H9 (cell line): ENCODE data around the gene MRPL54. TPM values are rescaled to one million over a fixed set of nuclear protein-coding genes. Genes with fewer than 3 reads are reported as not detected.

ENCODE experiments used
- DNase-seq: peaks from one replicate; pipeline ENCODE4 v3.0.0-alpha.2; 2017
- H2AFZ ChIP-seq: one replicate; pipeline ENCODE4 v1.6.1; 2013; ENCODE audit warnings: mild to moderate bottlenecking, low read length, control low read depth, moderate library complexity
- H2AK5ac ChIP-seq: 2 replicates; pipeline ENCODE4 v1.6.1; 2013; ENCODE audit warnings: low read length, control low read depth, mixed read lengths; ENCODE audit not compliant: insufficient read length
- H2BK120ac ChIP-seq: one replicate; pipeline ENCODE4 v1.6.1; 2013; ENCODE audit warnings: low read depth, mild to moderate bottlenecking, low read length, control low read depth, inconsistent platforms; ENCODE audit not compliant: poor library complexity, severe bottlenecking
- H2BK12ac ChIP-seq: 2 replicates; pipeline ENCODE4 v1.6.1; 2013; ENCODE audit warnings: low read length, control low read depth, mixed read lengths, low read depth; ENCODE audit not compliant: insufficient read length
- H2BK15ac ChIP-seq: 2 replicates; pipeline ENCODE4 v1.6.1; 2013; ENCODE audit warnings: low read depth, low read length, control low read depth
- H2BK20ac ChIP-seq: one replicate; pipeline ENCODE4 v1.6.1; 2013; ENCODE audit warnings: low read depth, mild to moderate bottlenecking, low read length, control low read depth, inconsistent platforms; ENCODE audit not compliant: poor library complexity, severe bottlenecking
- H2BK5ac ChIP-seq: 2 replicates; pipeline ENCODE4 v1.6.1; 2013; ENCODE audit warnings: low read length, control low read depth, mixed read lengths; ENCODE audit not compliant: insufficient read length
- H3K14ac ChIP-seq: 2 replicates; pipeline ENCODE4 v1.6.1; 2013; ENCODE audit warnings: low read length, control low read depth; ENCODE audit not compliant: insufficient read depth
- H3K18ac ChIP-seq: 2 replicates; pipeline ENCODE4 v1.6.1; 2013; ENCODE audit warnings: low read depth, mild to moderate bottlenecking, mixed read lengths, low read length, control low read depth; ENCODE audit not compliant: insufficient read length
- H3K23ac ChIP-seq: 2 replicates; pipeline ENCODE4 v1.6.1; 2013; ENCODE audit warnings: low read length, control low read depth, mixed read lengths, low read depth; ENCODE audit not compliant: insufficient read length
- H3K23me2 ChIP-seq: 2 replicates; pipeline ENCODE4 v1.6.1; 2013; ENCODE audit warnings: low read depth, mild to moderate bottlenecking, mixed read lengths, low read length, control low read depth; ENCODE audit not compliant: insufficient read length, poor library complexity, severe bottlenecking
- H3K27ac ChIP-seq: 2 replicates; pipeline ENCODE4 v1.5.1; 2013; ENCODE audit warnings: low read length, control low read depth, mixed read lengths, low read depth; ENCODE audit not compliant: insufficient read length
- H3K27me3 ChIP-seq: 2 replicates; pipeline ENCODE4 v1.6.1; 2013; ENCODE audit warnings: low read length, control low read depth, inconsistent platforms; ENCODE audit not compliant: insufficient read depth
- H3K4ac ChIP-seq: 2 replicates; pipeline ENCODE4 v1.6.1; 2013; ENCODE audit warnings: low read depth, mild to moderate bottlenecking, control low read depth, inconsistent platforms, low read length, moderate library complexity
- H3K4me1 ChIP-seq: 2 replicates; pipeline ENCODE4 v1.6.1; 2013; ENCODE audit warnings: low read length, control low read depth, inconsistent platforms; ENCODE audit not compliant: insufficient read depth
- H3K4me2 ChIP-seq: 2 replicates; pipeline ENCODE4 v1.6.1; 2013; ENCODE audit warnings: low read length, control low read depth, mixed read lengths; ENCODE audit not compliant: insufficient read length, insufficient read depth
- H3K56ac ChIP-seq: 2 replicates; pipeline ENCODE4 v1.6.1; 2013; ENCODE audit warnings: low read depth, mild to moderate bottlenecking, mixed read lengths, low read length, control low read depth; ENCODE audit not compliant: insufficient read length
- H3K79me1 ChIP-seq: 2 replicates; pipeline ENCODE4 v1.6.1; 2013; ENCODE audit warnings: low read depth, mild to moderate bottlenecking, moderate library complexity, low read length, control low read depth, inconsistent platforms; ENCODE audit not compliant: insufficient read depth, poor library complexity, severe bottlenecking
- H3K79me2 ChIP-seq: 2 replicates; pipeline ENCODE4 v1.6.1; 2013; ENCODE audit warnings: low read length, control low read depth, inconsistent platforms; ENCODE audit not compliant: insufficient read depth
- H3K9ac ChIP-seq: 2 replicates; pipeline ENCODE4 v1.6.1; 2013; ENCODE audit warnings: low read length, control low read depth, mixed read lengths; ENCODE audit not compliant: insufficient read length; ENCODE audit errors: extremely low read depth
- H3K9me3 ChIP-seq: one replicate; pipeline ENCODE4 v1.6.1; 2013; ENCODE audit warnings: low read depth, low read length, inconsistent platforms; ENCODE audit not compliant: control insufficient read depth
- H3T11ph ChIP-seq: one replicate; pipeline ENCODE4 v1.6.1; 2013; ENCODE audit warnings: mild to moderate bottlenecking, low read length, control low read depth, inconsistent platforms
- H4K20me1 ChIP-seq: one replicate; pipeline ENCODE4 v1.6.1; 2013; ENCODE audit not compliant: control insufficient read depth, insufficient read length, insufficient read depth
- H4K5ac ChIP-seq: 2 replicates; pipeline ENCODE4 v1.6.1; 2013; ENCODE audit warnings: low read depth, mild to moderate bottlenecking, mixed read lengths, low read length, control low read depth; ENCODE audit not compliant: insufficient read length
- H4K8ac ChIP-seq: replicated peaks from 2 replicates; pipeline ENCODE4 v1.6.1; 2013; ENCODE audit warnings: low read length, control low read depth, mixed read lengths, low read depth; ENCODE audit not compliant: insufficient read length
- H4K91ac ChIP-seq: 2 replicates; pipeline ENCODE4 v1.6.1; 2013; ENCODE audit warnings: low read depth, mild to moderate bottlenecking, moderate library complexity, mixed read lengths, low read length, control low read depth; ENCODE audit not compliant: insufficient read length
- H3K27ac Mint-ChIP-seq, 3 experiments: 2 replicates in 2 of 3; 3 replicates in 1 of 3; pipeline ENCODE4 v1.8.0; 2020 to 2021; ENCODE audit warnings: mixed read lengths in 3 of 3, mild to moderate bottlenecking in 1 of 3, moderate library complexity in 1 of 3
- H3K27me3 Mint-ChIP-seq: 2 replicates; pipeline ENCODE4 v1.8.0; 2021; ENCODE audit warnings: low read depth, mild to moderate bottlenecking, moderate library complexity, mixed read lengths
- H3K36me3 Mint-ChIP-seq, 3 experiments: 2 replicates in 2 of 3; 3 replicates in 1 of 3; pipeline ENCODE4 v1.8.0; 2020 to 2021; ENCODE audit warnings: low read depth in 3 of 3, mixed read lengths in 3 of 3; ENCODE audit not compliant: insufficient read depth in 1 of 3
- H3K4me1 Mint-ChIP-seq, 2 experiments: 2 replicates each; pipeline ENCODE4 v1.8.0; 2020; ENCODE audit warnings: mixed read lengths in 2 of 2
- H3K4me3 Mint-ChIP-seq, 2 experiments: 2 replicates in 1 of 2; 3 replicates in 1 of 2; pipeline ENCODE4 v1.8.0; 2020 to 2021; ENCODE audit warnings: mild to moderate bottlenecking in 2 of 2, mixed read lengths in 2 of 2, moderate library complexity in 1 of 2
- H3K9me3 Mint-ChIP-seq, 2 experiments: 2 replicates in 1 of 2; 3 replicates in 1 of 2; pipeline ENCODE4 v1.8.0; 2020; ENCODE audit warnings: mild to moderate bottlenecking in 2 of 2, mixed read lengths in 2 of 2, moderate library complexity in 1 of 2
- CTCF ChIP-seq: fragments of 200-600 bp; sonication (generic); conservative IDR thresholded peaks from 3 replicates; pipeline ENCODE4 v1.8.0; 2021; ENCODE audit warnings: antibody characterized with exemption, mild to moderate bottlenecking
- WGBS: extraction: QIAGEN DNeasy Blood & Tissue Kit; methylation state at CpG from one replicate; pipeline ENCODE4 v1.1.7; 2013; ENCODE audit warnings: missing lambda C conversion rate, low lambda C conversion rate, mixed read lengths; ENCODE audit not compliant: insufficient read length; ENCODE audit errors: extremely low coverage; 5-methylcytosine and 5-hydroxymethylcytosine counted together
- total RNA-seq: library from RNA; stranded (reverse); gene quantifications from 2 replicates; pipeline ENCODE4 v1.2.1, GENCODE V29; 2021

MRPL54 gene
- total RNA-seq, 1 experiment from 2014 or later: 60.0 TPM

DNA sequence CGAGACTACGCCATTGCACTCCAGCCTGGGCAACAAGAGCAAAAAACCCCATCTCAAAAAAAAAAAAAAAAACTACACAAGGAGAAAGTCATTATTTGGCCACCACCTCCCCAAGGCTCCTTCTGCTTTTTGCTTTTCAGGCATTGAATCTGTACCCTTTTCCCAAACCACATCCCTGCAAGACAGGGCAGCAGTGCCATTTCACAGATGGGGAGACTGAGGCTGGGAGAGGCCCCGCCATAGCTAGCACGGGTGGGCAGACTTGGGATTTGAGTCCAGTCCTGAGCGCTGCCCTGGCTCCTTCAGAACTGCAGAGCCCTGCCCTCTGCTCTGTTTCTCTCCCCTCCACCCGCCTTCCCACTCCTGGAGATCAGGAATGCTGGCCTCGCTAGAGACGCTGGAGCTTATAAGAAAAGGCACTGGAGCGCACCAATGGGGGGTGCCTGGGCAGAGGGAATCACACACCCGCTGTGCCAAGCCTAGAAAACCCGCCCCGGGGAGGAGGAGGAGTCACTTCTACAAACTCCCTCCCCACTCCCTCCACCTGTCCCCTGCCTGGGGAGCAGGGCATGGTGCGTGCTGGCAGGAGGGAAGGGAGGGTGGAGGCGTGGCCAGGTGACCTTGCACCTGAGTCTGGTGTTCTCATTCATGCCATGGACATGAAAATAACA lies 36.7 kb upstream of the MRPL54 start:
- H2BK5ac ChIP-seq: no peak overlapping the region
- peak overlapping the region; percentile 10 for H3K4me2 ChIP-seq
- no peak overlapping the region for H3K4ac ChIP-seq
- no peaks in the 10 kb centered on the region for H4K20me1 ChIP-seq
- no peak overlapping the region; the same call in 1 of the 2 replicates for H3K14ac ChIP-seq
- no peak overlapping the region for H2BK12ac ChIP-seq
- no peaks in the 10 kb centered on the region; the same call in 1 of the 2 replicates for H3K27me3 Mint-ChIP-seq
- no peak for TF ChIP-seq CTCF
- H4K5ac ChIP-seq: no peak overlapping the region
- no peak overlapping the region; a peak in 1 of 5 replicates for H3K4me3 Mint-ChIP-seq
- no peak overlapping the region for H3K23ac ChIP-seq
- H4K91ac ChIP-seq: no peak overlapping the region
- no peaks in the 10 kb centered on the region for H3K79me2 ChIP-seq
- H2AK5ac ChIP-seq: no peak overlapping the region
- H3K79me1 ChIP-seq: no peaks in the 10 kb centered on the region
- DNase-seq: peak; percentile 85
- no peak overlapping the region for H4K8ac ChIP-seq
- H2BK120ac ChIP-seq: no peak overlapping the region
- no peaks in the 10 kb centered on the region for H3K9me3 ChIP-seq
- no peak overlapping the region for H3K56ac ChIP-seq
- H3K9ac ChIP-seq: no peak overlapping the region
- peak overlapping the region in 1 of 3 experiments; percentile 74; a peak in 2 of 7 replicates for H3K27ac Mint-ChIP-seq
- H3T11ph ChIP-seq: no peak overlapping the region
- WGBS: no CpG with 5 or more reads among the region's 14 CpGs
- H2BK20ac ChIP-seq: no peak overlapping the region
- H3K9me3 Mint-ChIP-seq: no peaks in the 10 kb centered on the region
- no peak overlapping the region for H2BK15ac ChIP-seq
- H3K36me3 Mint-ChIP-seq: peaks cover 0 to 3% (median 0%) of the 10 kb centered on the region in 3 experiments; a peak in 1 of 7 replicates
- H2AFZ ChIP-seq: no peak overlapping the region
- H3K4me1 ChIP-seq: no peaks in the 10 kb centered on the region; the same call in 1 of the 2 replicates
- peaks cover 24 to 48% of the 10 kb centered on the region in 2 experiments for H3K4me1 Mint-ChIP-seq
- H3K27ac ChIP-seq: no peak overlapping the region
- H3K18ac ChIP-seq: no peak overlapping the region
- peaks cover 10% of the 10 kb centered on the region for H3K23me2 ChIP-seq
- no peaks in the 10 kb centered on the region for H3K27me3 ChIP-seq
